K562 (cell line): Measurements from ENCODE around the gene UBALD2. TPM values are rescaled to one million over a fixed set of nuclear protein-coding genes. Genes with fewer than 3 reads are reported as not detected.

Experiments used
- CC2D1A ChIP-seq: fragments of 450-650 bp; IDR thresholded peaks from 2 replicates; pipeline ENCODE4 v1.6.1; 2017; ENCODE audit warnings: mild to moderate bottlenecking
- EP300 ChIP-seq: IDR thresholded peaks from 2 replicates; pipeline ENCODE4 v1.6.1; 2012; ENCODE audit warnings: low read length, improper control_type of control experiment
- ETV1 ChIP-seq: fragments of 450-650 bp; conservative IDR thresholded peaks from 2 replicates; pipeline ENCODE4 v1.6.1; 2016; ENCODE audit warnings: missing genetic modification characterization, control low read depth, low read depth, missing compliant biosample characterization
- HIVEP1 ChIP-seq: fragments of 250-450 bp; sonication (Bioruptor Pico); IDR thresholded peaks from 2 replicates; pipeline ENCODE4 v1.4.0; 2020; ENCODE audit warnings: mild to moderate bottlenecking
- HMG20A ChIP-seq: fragments of 450-650 bp; formaldehyde crosslinking; conservative IDR thresholded peaks from 2 replicates; pipeline ENCODE4 v1.4.0; 2020; ENCODE audit warnings: mild to moderate bottlenecking, mixed read lengths
- ILK ChIP-seq: fragments of 450-650 bp; IDR thresholded peaks from 2 replicates; pipeline ENCODE4 v1.6.1; 2016; ENCODE audit warnings: missing genetic modification characterization, low read depth, mild to moderate bottlenecking, missing compliant biosample characterization, moderate library complexity, borderline replicate concordance
- LEF1 ChIP-seq: fragments of 450-650 bp; IDR thresholded peaks from 2 replicates; pipeline ENCODE4 v1.6.1; 2016; ENCODE audit warnings: mild to moderate bottlenecking
- MECOM ChIP-seq: fragments of 250-450 bp; sonication (Bioruptor Pico); IDR thresholded peaks from 2 replicates; pipeline ENCODE4 v1.8.0; 2022; ENCODE audit warnings: inconsistent platforms
- MYBL2 ChIP-seq, 2 experiments: fragments of 450-650 bp in 1 of 2; sonication (generic) in 1 of 2; formaldehyde crosslinking in 1 of 2; IDR thresholded peaks; 2 replicates each; pipeline versions ENCODE4 v1.6.1 to v1.8.1; 2017 to 2022; ENCODE audit warnings: borderline replicate concordance in 1 of 2, inconsistent platforms in 1 of 2, low read depth in 1 of 2, mild to moderate bottlenecking in 1 of 2, missing genetic modification reagents in 1 of 2, moderate library complexity in 1 of 2
- SMARCA5 ChIP-seq: fragments of 450-650 bp; IDR thresholded peaks from 2 replicates; pipeline ENCODE4 v1.6.1; 2016
- TBL1XR1 ChIP-seq, 2 experiments: IDR thresholded peaks; 2 replicates each; pipeline ENCODE4 v1.6.1; 2012; ENCODE audit warnings: improper control_type of control experiment in 2 of 2, low read length in 2 of 2, mild to moderate bottlenecking in 1 of 2
- YY1 ChIP-seq, 3 experiments: IDR thresholded peaks; 2 replicates each; pipeline ENCODE4 v1.6.1; 2011; ENCODE audit warnings: low read length in 2 of 3, mild to moderate bottlenecking in 2 of 3, moderate library complexity in 2 of 3, borderline replicate concordance in 1 of 3, control low read depth in 1 of 3, low read depth in 1 of 3; ENCODE audit not compliant: insufficient read depth in 3 of 3, insufficient replicate concordance in 2 of 3, control insufficient read depth in 1 of 3, insufficient read length in 1 of 3; ENCODE audit errors: extremely low read depth in 1 of 3
- ZNF146 ChIP-seq: IDR thresholded peaks from one replicate; pipeline ENCODE4 v1.6.1; 2018; ENCODE audit warnings: missing compliant biosample characterization; ENCODE audit not compliant: unreplicated experiment
- ZNF551 ChIP-seq: fragments of 250-450 bp; sonication (Bioruptor Pico); IDR thresholded peaks from 2 replicates; pipeline ENCODE4 v1.5.0; 2021; ENCODE audit warnings: mild to moderate bottlenecking, moderate library complexity
- polyA plus RNA-seq, 8 experiments: library from polyadenylated mRNA; depleted of rRNA in 4 of 8; stranded (reverse) in 5 of 8; unstranded in 3 of 8; fragments of >200 nt; fragmentation: Nextera tagmentation in 2 of 8; fragmentation: Illumina TruSeq in 1 of 8; extraction: Ambion mirVana in 2 of 8; extraction: Trizol in 1 of 8; gene quantifications; 2 replicates each; pipeline versions ENCODE4 v1.2.1 to v1.2.3, GENCODE V29; 2011 to 2014; ENCODE audit warnings: inconsistent platforms in 1 of 8, missing spikeins in 1 of 8
- total RNA-seq, 7 experiments: library from RNA; depleted of rRNA in 6 of 7; stranded (reverse); fragments of >200 nt in 6 of 7; fragmentation: Illumina TruSeq in 2 of 7; extraction: Trizol in 2 of 7; gene quantifications; 2 replicates each; pipeline versions ENCODE4 v1.2.1 to v1.2.3, GENCODE V29; 2011 to 2021; ENCODE audit warnings: low replicate concordance in 1 of 7
- TF ChIP-seq, protein P1 (sequence below): sonication (generic); formaldehyde crosslinking; IDR thresholded peaks from 2 replicates; pipeline ENCODE4 v1.8.0; 2022; ENCODE audit warnings: mild to moderate bottlenecking, low read depth, missing genetic modification reagents
- TF ChIP-seq, protein P2 (sequence below): IDR thresholded peaks from 2 replicates; pipeline ENCODE4 v1.6.1; 2012; ENCODE audit warnings: low read depth, low read length, improper control_type of control experiment, borderline replicate concordance
- TF ChIP-seq, protein P3 (sequence below): fragments of 450-650 bp; IDR thresholded peaks from 2 replicates; pipeline ENCODE4 v1.6.1; 2017; ENCODE audit warnings: antibody characterized with exemption
- TF ChIP-seq, protein P4 (sequence below), 2 experiments: IDR thresholded peaks in 1 of 2; conservative IDR thresholded peaks in 1 of 2; 2 replicates each; pipeline ENCODE4 v1.6.1; 2016; ENCODE audit warnings: low read depth in 2 of 2, mild to moderate bottlenecking in 1 of 2, missing compliant biosample characterization in 1 of 2, missing genetic modification characterization in 1 of 2, moderate library complexity in 1 of 2

UBALD2 gene
- total and polyA plus RNA-seq, 9 of the 15 experiments (the other 6 are each of a cell fraction or from before 2014, with no cell fraction given): 2.3 to 94.1 (median 25.3) TPM

DNA sequence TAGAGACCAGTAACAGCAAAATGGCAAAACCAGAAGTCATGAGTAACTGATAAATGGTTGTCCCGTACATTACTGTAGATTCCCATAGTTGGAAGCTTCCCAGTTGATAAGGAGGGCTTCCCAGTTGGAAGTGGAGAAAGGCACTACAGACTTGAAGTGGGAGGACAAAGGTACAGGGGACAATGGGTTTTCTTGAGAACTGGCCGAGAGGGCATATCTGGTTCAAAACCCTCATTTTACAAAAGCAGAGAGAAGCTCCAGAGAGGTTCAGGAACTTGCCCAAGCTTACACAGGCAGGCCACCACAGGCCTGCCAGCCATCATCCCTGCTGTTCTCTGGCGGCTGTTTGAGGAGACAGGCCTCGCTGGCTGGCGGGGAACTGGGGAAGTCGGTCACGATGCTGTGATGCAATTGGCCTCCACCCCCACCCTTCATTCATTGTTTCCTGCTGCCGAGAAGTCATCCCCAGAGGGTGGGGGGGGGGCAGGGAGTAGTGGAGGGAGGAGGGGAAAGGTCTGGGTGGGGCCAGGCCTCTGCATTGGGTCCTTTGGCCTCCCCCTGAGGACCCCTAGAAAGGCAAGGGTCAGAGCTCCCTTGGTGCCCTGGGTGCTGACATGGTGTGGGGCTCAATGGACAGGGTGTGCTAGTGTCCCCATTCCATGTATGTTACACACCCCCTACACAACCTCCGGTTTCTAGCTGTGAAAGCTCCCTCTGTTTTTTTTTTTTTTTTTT lies 3.0 kb downstream of the UBALD2 start (continued):
- TF ChIP-seq MYBL2 (IDR thresholded peaks at IDR 0.05; ENCODE audit: low read depth) (no peak), MYBL2 (CRISPR knock-in tag; IDR thresholded peaks at IDR 0.05; ENCODE audit: borderline replicate concordance) (no peak), TBL1XR1 (IDR thresholded peaks at IDR 0.05; ENCODE audit: low read length in 2 of 2) (peak in 1 of 2 experiments; percentile 62; a peak in 1 of 4 replicates), ETV1 (tag) (0 out of 2 replicates have a peak, but pooled peaks have one; percentile 15), ZNF551 (CRISPR knock-in tag) (no peak), SMARCA5 (0 out of 2 replicates have a peak, but pooled peaks have one; percentile 15), LEF1 (no peak), ZNF146 (CRISPR knock-in tag) (no peak), ILK (tag) (0 out of 2 replicates have a peak, but pooled peaks have one; percentile 5), YY1 (IDR thresholded peaks at IDR 0.05; ENCODE audit: borderline replicate concordance in 1 of 3, control insufficient read depth in 1 of 3, extremely low read depth in 1 of 3, insufficient read depth in 3 of 3, insufficient read length in 1 of 3, insufficient replicate concordance in 2 of 3, low read depth in 1 of 3, low read length in 2 of 3) (peak in 2 of 3 experiments; percentile 48 to 71), MECOM (CRISPR knock-in tag) (no peak), HMG20A (CRISPR knock-in tag) (no peak), EP300 (peak; percentile 50; the same call in 1 of the 2 replicates), CC2D1A (no peak), HIVEP1 (CRISPR knock-in tag) (no peak)
- TF ChIP-seq, protein P1, sequence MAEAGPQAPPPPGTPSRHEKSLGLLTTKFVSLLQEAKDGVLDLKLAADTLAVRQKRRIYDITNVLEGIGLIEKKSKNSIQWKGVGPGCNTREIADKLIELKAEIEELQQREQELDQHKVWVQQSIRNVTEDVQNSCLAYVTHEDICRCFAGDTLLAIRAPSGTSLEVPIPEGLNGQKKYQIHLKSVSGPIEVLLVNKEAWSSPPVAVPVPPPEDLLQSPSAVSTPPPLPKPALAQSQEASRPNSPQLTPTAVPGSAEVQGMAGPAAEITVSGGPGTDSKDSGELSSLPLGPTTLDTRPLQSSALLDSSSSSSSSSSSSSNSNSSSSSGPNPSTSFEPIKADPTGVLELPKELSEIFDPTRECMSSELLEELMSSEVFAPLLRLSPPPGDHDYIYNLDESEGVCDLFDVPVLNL (CRISPR knock-in tag): no peak
- TF ChIP-seq, protein P2, sequence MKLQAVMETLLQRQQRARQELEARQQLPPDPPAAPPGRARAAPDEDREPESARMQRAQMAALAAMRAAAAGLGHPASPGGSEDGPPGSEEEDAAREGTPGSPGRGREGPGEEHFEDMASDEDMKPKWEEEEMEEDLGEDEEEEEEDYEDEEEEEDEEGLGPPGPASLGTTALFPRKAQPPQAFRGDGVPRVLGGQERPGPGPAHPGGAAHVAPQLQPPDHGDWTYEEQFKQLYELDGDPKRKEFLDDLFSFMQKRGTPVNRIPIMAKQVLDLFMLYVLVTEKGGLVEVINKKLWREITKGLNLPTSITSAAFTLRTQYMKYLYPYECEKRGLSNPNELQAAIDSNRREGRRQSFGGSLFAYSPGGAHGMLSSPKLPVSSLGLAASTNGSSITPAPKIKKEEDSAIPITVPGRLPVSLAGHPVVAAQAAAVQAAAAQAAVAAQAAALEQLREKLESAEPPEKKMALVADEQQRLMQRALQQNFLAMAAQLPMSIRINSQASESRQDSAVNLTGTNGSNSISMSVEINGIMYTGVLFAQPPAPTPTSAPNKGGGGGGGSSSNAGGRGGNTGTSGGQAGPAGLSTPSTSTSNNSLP: no peak
- TF ChIP-seq, protein P3, sequence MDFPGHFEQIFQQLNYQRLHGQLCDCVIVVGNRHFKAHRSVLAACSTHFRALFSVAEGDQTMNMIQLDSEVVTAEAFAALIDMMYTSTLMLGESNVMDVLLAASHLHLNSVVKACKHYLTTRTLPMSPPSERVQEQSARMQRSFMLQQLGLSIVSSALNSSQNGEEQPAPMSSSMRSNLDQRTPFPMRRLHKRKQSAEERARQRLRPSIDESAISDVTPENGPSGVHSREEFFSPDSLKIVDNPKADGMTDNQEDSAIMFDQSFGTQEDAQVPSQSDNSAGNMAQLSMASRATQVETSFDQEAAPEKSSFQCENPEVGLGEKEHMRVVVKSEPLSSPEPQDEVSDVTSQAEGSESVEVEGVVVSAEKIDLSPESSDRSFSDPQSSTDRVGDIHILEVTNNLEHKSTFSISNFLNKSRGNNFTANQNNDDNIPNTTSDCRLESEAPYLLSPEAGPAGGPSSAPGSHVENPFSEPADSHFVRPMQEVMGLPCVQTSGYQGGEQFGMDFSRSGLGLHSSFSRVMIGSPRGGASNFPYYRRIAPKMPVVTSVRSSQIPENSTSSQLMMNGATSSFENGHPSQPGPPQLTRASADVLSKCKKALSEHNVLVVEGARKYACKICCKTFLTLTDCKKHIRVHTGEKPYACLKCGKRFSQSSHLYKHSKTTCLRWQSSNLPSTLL: no peak
- TF ChIP-seq, protein P4, sequence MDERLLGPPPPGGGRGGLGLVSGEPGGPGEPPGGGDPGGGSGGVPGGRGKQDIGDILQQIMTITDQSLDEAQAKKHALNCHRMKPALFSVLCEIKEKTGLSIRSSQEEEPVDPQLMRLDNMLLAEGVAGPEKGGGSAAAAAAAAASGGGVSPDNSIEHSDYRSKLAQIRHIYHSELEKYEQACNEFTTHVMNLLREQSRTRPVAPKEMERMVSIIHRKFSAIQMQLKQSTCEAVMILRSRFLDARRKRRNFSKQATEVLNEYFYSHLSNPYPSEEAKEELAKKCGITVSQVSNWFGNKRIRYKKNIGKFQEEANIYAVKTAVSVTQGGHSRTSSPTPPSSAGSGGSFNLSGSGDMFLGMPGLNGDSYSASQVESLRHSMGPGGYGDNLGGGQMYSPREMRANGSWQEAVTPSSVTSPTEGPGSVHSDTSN (CRISPR knock-in tag; IDR thresholded peaks at IDR 0.05; ENCODE audit: low read depth): no peak
- TF ChIP-seq, protein P4 (tag; conservative IDR thresholded peaks at IDR 0.05; ENCODE audit: low read depth): no peak
